UCSD-AML1 (cell line): ENCODE data around the gene DCST2.
"Not testable (repeated sequence)": the region's sequence is repeated elsewhere in the genome, so short reads cannot be mapped to it uniquely, and the experiment has no call there.

Source experiments
- DNase-seq: peaks from one replicate; lab custom pipeline; 2025; ENCODE audit not compliant: unreplicated experiment; lab: John Stamatoyannopoulos, UW

The DCST2 gene

GRCh38 chr1:154983776-154984466, 49.7 kb downstream of the DCST2 start:
- DNase-seq, result no peak

DNA sequence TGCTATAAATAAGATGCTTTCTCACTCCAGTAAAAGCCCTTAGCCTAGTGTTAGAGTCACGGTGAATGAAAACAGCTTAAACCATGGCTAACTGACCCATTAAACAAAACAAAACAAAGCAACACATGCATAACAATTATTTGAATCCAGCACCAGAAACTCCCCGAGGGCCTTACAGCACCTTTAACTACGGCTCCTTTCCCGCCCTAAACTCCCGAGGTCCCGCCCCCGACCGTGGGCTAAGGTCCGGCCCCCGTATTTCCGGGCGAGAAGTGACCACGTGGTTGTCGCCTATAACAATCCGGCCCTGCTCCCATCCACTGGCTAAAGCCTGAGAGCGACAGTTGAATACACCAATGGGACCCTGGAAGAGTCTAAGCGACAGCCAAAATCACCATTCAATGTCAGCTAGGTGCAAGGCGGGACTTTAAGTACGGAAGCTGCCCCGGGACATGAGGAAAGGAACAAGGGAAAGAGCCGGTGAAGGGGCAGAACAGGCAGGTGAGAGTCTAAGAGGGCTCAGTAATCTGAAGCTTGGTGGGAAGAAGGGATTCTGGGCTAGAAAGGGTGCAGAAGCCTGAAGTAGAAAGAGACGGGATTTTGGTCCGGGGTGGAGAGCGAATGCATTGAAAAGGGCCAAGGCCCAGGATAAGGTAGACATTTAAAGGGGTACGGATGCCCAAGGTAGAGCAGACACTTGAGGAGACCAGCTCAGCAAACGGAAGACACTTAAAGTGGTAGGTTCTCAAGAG, 50.5 kb downstream of the DCST2 start, which contains the start of gene FLAD1:
Gene FLAD1, plus strand, starts transcription at position 448 of the 752 bp plus-strand sequence. CDS start 351 bp downstream, outside the sequence.
- peak; percentile 92 for DNase-seq

- DNase-seq, result no peak
Measured at GRCh38 chr1:154982341-154982740, 51.2 kb downstream of the DCST2 start.

DNA sequence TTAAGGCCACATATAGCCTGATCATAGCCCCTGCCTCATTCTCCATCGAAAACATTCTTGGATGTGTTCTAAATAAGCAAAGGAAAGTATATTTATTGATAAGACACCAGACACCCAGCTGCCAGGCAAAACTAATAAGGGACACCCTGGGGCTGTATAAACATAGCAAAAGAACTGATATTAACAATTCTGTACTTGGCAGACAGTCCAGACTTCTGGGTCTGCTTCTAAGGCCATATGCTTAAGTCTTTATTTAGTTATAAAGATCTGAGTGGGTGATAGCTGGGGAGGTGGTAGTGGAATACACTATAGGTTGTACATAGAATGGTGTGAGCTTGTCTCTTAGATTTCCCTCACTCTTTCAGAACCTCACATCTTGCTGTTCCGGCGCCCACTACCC, 55.2 kb downstream of the DCST2 start:
- no peak for DNase-seq

GRCh38 chr1:154977762-154978161, 55.8 kb downstream of the DCST2 start:
- DNase-seq, result not testable (repeated sequence)

GRCh38 chr1:154975409-154976059, 58.0 kb downstream of the DCST2 start:
- peak; percentile 63 for DNase-seq

GRCh38 chr1:154974808-154975408, 58.7 kb downstream of the DCST2 start:
- DNase-seq, result peak; percentile 97

GRCh38 chr1:154974102-154974807, 59.3 kb downstream of the DCST2 start, which contains the start of gene CKS1B:
CKS1B (plus strand) TSS chr1:154974681; CDS start chr1:154974746, 65 bp downstream.
- peak; percentile 97 for DNase-seq

DNA sequence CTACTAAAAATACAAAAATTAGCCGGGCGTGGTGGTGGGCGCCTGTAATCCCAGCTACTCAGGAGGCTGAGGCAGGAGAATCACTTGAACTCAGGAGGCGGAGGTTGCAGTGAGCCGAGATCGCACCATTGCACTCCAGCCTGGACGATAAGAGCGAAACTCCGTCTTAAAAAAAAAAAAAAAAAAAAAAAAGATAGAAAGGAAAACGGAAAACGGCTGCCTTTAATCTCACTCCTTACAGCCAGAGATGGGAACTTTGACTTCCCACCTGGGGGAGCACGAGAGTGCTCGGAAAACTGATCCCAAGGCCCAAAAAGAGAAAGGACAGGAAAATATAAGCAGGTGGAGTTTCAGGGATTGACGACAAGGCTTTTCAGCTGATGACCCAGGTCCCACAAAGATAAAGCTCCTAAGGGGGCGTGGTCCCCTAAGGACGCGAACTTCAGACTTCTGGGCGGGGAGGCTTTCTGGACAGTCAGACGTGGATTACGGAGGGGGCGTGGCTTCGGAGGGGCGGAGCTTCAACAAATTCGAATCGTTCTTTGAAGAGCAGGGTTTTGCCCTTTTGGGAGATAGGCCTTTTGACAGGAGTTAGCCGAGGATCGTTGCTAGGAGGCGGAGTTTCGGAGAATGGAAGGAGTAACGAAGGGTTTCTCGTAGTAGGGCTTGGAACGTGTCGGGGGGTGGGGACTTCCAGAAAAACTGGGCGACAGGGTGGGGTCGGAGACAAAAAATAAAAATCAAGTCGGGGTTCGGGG, 60.1 kb downstream of the DCST2 start:
- DNase-seq, result peak; percentile 95

DNA sequence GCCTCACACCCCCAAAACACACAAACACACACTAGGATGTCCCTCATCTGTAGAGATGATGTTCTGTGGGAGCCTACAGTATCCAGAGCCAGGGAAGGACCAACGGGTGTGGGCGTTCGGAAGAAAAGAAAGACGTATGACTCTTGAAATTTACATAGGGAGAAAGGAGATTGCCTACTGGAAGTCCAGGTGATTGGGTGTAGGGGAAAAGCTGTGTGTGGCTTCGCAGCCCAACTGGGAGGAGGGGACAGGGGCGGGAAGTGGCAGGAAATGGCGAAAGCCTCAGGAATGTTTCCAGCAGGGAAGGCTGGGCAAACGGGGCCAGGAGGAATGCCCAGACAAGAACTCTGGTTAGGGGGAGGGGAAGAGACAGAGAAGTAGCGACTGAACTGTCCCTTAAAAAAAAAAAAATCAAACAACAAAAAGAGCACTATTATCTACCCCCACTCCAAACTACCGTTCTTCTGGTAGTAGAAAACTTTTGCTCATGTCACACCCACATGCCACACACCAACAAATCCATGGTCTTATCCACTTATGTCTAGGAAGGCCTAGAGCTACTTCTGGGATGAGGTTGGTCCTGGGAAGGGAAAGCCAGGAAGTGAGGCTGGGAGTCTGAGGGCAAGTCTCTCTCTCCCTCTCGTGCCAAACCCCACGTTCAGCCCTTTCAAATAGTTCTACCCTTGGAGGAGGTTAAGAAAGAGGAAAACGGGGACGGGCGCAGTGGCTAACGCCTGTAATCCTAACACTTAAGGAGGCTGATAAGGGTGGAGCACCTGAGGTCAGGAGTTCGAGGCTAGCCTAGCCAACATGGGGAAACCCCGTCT, 60.9 kb downstream of the DCST2 start:
- peak; percentile 42 for DNase-seq

GRCh38 chr1:154972213-154972516, 61.4 kb downstream of the DCST2 start:
- DNase-seq, result no peak

GRCh38 chr1:154971341-154971998, 62.1 kb downstream of the DCST2 start:
- DNase-seq, result peak; percentile 55

GRCh38 chr1:154970631-154971340, 62.8 kb downstream of the DCST2 start, which contains the start of gene SHC1:
SHC1 (minus strand) TSS chr1:154970747; CDS start chr1:154970526, 221 bp downstream.
- DNase-seq, result peak; percentile 91

DNA sequence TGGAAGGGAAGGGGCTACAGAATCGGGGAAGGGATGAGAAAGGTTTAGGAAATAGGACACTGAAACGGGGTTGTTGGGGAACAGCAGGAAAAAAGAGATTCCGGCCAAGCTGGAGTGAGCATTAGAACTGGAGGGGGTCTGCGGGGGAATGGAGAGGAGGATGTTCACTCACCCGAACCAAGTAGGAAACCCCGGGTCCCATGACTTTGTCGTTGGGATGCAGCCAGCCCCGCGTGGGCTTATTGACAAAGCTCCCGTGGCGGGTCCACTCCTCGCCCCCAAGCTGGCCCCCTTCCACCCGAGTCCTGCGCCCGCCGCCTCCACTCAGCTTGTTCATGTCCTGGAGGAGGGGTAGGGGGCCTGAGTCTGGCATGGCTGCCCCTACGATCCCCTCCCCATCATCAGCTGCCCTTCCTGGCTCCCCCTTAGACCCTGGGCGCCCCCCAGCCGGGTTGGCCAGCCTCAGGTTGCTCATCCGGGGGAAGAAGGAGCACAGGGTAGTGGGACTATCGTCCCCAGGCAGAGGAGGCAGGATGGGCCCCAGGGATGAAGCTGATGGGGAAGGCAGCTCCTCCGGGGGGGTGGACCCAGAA, 63.6 kb downstream of the DCST2 start:
- DNase-seq, result no peak

GRCh38 chr1:154969246-154969645, 64.3 kb downstream of the DCST2 start:
- DNase-seq, result no peak

DNA sequence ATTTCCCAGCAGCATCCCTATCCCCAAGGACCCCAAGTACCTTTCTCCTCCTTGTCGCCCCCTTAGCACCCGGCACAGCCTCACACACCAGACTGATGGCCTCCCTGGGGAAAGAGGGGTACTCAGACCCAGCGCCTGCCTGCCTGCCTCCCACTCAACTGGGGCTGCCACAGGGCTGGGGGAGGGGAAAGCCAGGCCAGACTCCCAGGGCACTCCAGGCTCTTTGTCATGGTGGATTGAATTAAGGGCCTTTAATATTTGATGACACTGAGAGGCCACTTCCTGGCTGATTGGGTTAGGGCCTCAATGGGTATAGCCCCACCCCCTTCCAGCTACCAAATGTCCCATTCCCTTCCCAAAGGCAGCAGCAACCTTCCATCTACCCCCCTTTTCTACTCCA, 64.8 kb downstream of the DCST2 start:
- DNase-seq, result no peak
